ENCODE measurements around the gene S100P.
"Not testable (repeated sequence)": the region's sequence is repeated elsewhere in the genome, so short reads cannot be mapped to it uniquely, and the experiment has no call there.

The S100P gene

GRCh38 chr4:6693231-6694176 is at the start of gene S100P:
Gene S100P (plus strand): TSS chr4:6693878. CDS start chr4:6693933, 55 bp downstream.
- peaks cover 22% of the 10 kb centered on the region for H3K36me3 Mint-ChIP-seq
- no peak for ATAC-seq
- no peak for DNase-seq (ENCODE audit: low spot score in 2 of 2)

GRCh38 chr4:6644792-6645530 is 48.7 kb upstream of the S100P start:
- no peak for DNase-seq (ENCODE audit: low spot score in 2 of 2)
- H3K27ac Mint-ChIP-seq: peak overlapping the region; percentile 38
- ATAC-seq: no peak
- peaks cover 47% of the 10 kb centered on the region for H3K36me3 Mint-ChIP-seq
- no peaks in the 10 kb centered on the region for H3K9me3 Mint-ChIP-seq
- peaks cover 46% of the 10 kb centered on the region for H3K4me1 Mint-ChIP-seq
- no peak overlapping the region for H3K4me3 Mint-ChIP-seq

More at GRCh38 chr4:6693231-6694176, at the start of gene S100P:
- H3K4me3 Mint-ChIP-seq: peak within 1 kb of the TSS; percentile 69
- peak within 1 kb of the TSS; percentile 99 for H3K27ac Mint-ChIP-seq
- H3K4me1 Mint-ChIP-seq: peaks cover 89% of the 10 kb centered on the region
- H3K9me3 Mint-ChIP-seq: no peaks in the 10 kb centered on the region

GRCh38 chr4:6647169-6647568 is 46.5 kb upstream of the S100P start:
- ATAC-seq (no peak), DNase-seq (ENCODE audit: low spot score in 2 of 2) (no peak)
- Mint-ChIP-seq H3K4me3 (no peak overlapping the region), H3K9me3 (no peaks in the 10 kb centered on the region), H3K36me3 (peaks cover 25% of the 10 kb centered on the region), H3K27ac (peak overlapping the region; percentile 51), H3K4me1 (peaks cover 24% of the 10 kb centered on the region)

DNA sequence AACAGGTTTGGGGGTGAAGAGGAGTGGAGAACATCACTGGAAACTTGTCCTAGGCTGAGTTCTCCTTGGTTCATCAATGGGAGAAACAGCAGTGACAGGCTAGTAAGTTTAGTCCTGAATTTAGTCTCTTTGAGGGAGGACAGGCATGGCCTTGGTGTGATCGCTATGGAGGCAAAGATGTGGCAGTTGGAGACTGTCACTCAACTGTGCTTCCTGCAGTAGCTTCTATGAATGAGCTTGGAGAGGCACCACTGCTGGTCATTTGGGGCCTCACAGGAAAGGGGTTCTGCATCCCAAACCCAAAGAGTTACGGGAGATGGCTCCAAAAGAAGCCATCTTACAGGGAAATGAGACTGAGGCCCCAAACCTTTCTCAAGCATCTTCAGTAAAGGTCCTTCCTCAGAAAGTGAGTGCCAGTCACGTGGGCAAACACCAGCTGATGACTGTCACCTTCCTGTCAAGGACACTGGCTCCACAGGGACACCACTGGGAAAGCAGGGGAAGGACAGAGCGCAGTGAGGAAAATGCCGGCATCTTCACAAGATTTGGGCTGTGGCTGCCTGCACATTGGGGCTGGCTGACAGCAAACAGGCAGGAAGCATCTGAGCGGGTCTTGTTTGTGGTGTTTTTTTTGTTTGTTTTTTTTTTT is 46.0 kb upstream of the S100P start:
- H3K4me3 Mint-ChIP-seq: no peak overlapping the region
- H3K9me3 Mint-ChIP-seq: no peaks in the 10 kb centered on the region
- ATAC-seq: no peak

DNA sequence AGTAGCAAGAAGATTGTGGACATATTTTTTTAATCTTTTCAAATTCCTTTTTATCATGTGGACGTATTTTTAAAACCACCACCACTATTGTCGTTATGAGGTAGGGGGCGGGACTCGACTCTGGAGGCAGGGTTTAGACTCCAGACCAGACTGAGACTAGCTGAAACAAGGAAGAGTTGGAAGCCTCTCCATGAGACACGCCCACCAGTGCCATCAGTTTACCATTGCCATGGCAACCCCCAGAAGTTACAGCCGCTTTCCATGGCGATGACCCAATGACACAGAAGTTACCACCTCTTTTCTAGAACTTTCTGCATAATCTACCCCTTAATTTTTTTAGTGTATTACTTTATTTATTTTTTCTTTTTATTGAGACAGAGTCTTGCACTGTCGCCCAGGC is 44.5 kb upstream of the S100P start:
- H3K9me3 Mint-ChIP-seq: no peaks in the 10 kb centered on the region
- H3K4me3 Mint-ChIP-seq: no peak overlapping the region
- peaks cover 5% of the 10 kb centered on the region for H3K36me3 Mint-ChIP-seq
- H3K4me1 Mint-ChIP-seq: peaks cover 6% of the 10 kb centered on the region
- H3K27ac Mint-ChIP-seq: no peak overlapping the region
- ATAC-seq: no peak
- no peak for DNase-seq (ENCODE audit: low spot score in 2 of 2)

More for the DNA sequence above, 46.0 kb upstream of the S100P start:
- no peak for DNase-seq (ENCODE audit: low spot score in 2 of 2)
- peaks cover 20% of the 10 kb centered on the region for H3K36me3 Mint-ChIP-seq
- peaks cover 20% of the 10 kb centered on the region for H3K4me1 Mint-ChIP-seq
- H3K27ac Mint-ChIP-seq: peak overlapping the region; percentile 51

GRCh38 chr4:6654211-6654610 is 39.5 kb upstream of the S100P start:
- H3K4me1 Mint-ChIP-seq; H3K36me3 Mint-ChIP-seq; H3K27ac Mint-ChIP-seq; H3K9me3 Mint-ChIP-seq; H3K4me3 Mint-ChIP-seq; ATAC-seq; DNase-seq (ENCODE audit: low spot score in 2 of 2): not testable (repeated sequence)

GRCh38 chr4:6655291-6655690 is 38.4 kb upstream of the S100P start:
- H3K4me1 Mint-ChIP-seq; H3K9me3 Mint-ChIP-seq; H3K36me3 Mint-ChIP-seq; H3K4me3 Mint-ChIP-seq; H3K27ac Mint-ChIP-seq; DNase-seq (ENCODE audit: low spot score in 2 of 2); ATAC-seq: not testable (repeated sequence)

GRCh38 chr4:6655924-6656323 is 37.8 kb upstream of the S100P start:
- Mint-ChIP-seq H3K9me3 (no peaks in the 10 kb centered on the region), H3K27ac (no peak overlapping the region), H3K4me3 (no peak overlapping the region), H3K36me3 (no peaks in the 10 kb centered on the region), H3K4me1 (no peaks in the 10 kb centered on the region)
- ATAC-seq (no peak), DNase-seq (ENCODE audit: low spot score in 2 of 2) (no peak)

GRCh38 chr4:6657242-6658208 is 36.2 kb upstream of the S100P start:
- Mint-ChIP-seq H3K4me3 (peak overlapping the region; percentile 64), H3K4me1 (no peaks in the 10 kb centered on the region), H3K9me3 (no peaks in the 10 kb centered on the region), H3K36me3 (no peaks in the 10 kb centered on the region), H3K27ac (no peak overlapping the region)
- ATAC-seq (no peak), DNase-seq (ENCODE audit: low spot score in 2 of 2) (no peak)

- peak overlapping the region; percentile 64 for H3K4me3 Mint-ChIP-seq
- H3K9me3 Mint-ChIP-seq: no peaks in the 10 kb centered on the region
- ATAC-seq (no peak), DNase-seq (ENCODE audit: low spot score in 2 of 2) (no peak)
- H3K36me3 Mint-ChIP-seq: no peaks in the 10 kb centered on the region
- H3K27ac Mint-ChIP-seq: no peak overlapping the region
- no peaks in the 10 kb centered on the region for H3K4me1 Mint-ChIP-seq
Observed at GRCh38 chr4:6658209-6658595, 35.5 kb upstream of the S100P start.

DNA sequence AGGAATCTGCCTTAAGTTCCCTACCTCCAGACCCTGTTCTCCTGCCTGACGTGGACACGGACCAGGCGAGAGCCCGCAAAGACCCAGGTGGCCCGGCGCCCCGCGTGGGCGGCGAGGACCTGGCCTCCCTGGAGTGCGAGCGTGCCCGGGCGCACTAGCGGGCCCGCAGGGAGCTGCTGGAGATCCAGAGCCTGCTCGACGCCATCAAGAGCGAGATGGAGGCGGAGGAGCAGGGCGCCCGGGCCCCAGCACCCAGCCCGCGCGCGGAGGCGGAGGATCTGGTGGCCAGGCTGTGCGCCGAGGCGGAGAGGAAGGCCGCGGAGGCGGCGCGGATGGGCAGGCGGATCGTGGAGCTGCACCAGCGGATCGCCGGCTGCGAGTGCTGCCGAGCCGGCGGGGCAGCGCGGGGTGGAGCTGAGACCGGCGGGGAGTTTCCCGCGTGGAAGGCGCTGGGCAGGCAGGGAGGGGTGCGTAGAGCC is 35.0 kb upstream of the S100P start:
- no peaks in the 10 kb centered on the region for H3K36me3 Mint-ChIP-seq
- no peaks in the 10 kb centered on the region for H3K4me1 Mint-ChIP-seq
- no peaks in the 10 kb centered on the region for H3K9me3 Mint-ChIP-seq
- peak overlapping the region; percentile 64 for H3K4me3 Mint-ChIP-seq
- peak; percentile 51 to 67 for DNase-seq (ENCODE audit: low spot score in 2 of 2)
- peak; percentile 88 for ATAC-seq
- no peak overlapping the region for H3K27ac Mint-ChIP-seq

DNA sequence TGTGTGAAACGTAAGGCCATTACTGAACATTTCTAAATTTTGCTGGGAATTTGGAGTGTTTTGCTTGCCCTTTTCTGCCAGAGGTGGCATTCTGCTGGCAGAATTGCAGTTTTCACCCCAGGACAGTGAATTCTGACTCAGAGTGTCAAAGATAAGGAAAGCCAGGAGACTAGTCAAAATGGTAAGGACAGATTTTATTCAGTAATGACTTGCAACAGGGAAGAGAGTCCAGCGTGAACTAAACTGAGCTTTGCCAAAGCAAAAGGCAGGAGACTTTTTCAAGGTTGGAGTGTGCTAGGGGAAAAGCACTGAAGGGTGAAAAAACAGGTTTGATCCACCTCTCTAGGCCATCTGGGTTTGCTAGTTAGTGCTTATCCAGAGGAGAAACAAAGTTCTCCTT is 33.8 kb upstream of the S100P start:
- Mint-ChIP-seq H3K4me3 (no peak overlapping the region), H3K36me3 (no peaks in the 10 kb centered on the region), H3K9me3 (no peaks in the 10 kb centered on the region), H3K27ac (no peak overlapping the region), H3K4me1 (no peaks in the 10 kb centered on the region)
- no peak for ATAC-seq
- DNase-seq (ENCODE audit: low spot score in 2 of 2): no peak

GRCh38 chr4:6660430-6660829 is 33.2 kb upstream of the S100P start:
- Mint-ChIP-seq H3K36me3 (no peaks in the 10 kb centered on the region), H3K9me3 (no peaks in the 10 kb centered on the region), H3K27ac (no peak overlapping the region), H3K4me3 (no peak overlapping the region), H3K4me1 (no peaks in the 10 kb centered on the region)
- no peak for DNase-seq (ENCODE audit: low spot score in 2 of 2)
- ATAC-seq: no peak

DNA sequence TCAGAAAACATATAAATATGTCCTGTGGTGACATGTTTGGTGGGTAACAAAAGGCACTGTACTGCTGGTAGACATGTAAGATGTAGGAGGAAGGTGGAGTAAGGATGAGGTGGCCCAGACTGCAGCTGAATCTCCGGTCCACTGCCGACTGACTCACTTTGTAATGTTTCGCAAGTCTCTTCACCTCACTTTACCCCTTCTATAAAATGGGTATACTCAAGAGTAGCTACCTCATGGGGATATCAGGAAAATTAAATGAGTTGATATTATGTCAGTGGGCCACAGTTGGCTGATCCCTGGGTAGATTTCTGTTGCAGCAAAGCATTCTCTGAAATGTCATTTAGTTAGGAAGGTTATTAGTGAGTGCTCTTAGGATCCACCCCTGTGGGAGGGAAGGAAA is 31.1 kb upstream of the S100P start:
- no peak for ATAC-seq
- H3K27ac Mint-ChIP-seq: no peak overlapping the region
- DNase-seq (ENCODE audit: low spot score in 2 of 2): no peak
- no peaks in the 10 kb centered on the region for H3K4me1 Mint-ChIP-seq
- H3K9me3 Mint-ChIP-seq: no peaks in the 10 kb centered on the region
- no peaks in the 10 kb centered on the region for H3K36me3 Mint-ChIP-seq
- no peak overlapping the region for H3K4me3 Mint-ChIP-seq
